ENCODE data around the gene ACAD11.

DNA sequence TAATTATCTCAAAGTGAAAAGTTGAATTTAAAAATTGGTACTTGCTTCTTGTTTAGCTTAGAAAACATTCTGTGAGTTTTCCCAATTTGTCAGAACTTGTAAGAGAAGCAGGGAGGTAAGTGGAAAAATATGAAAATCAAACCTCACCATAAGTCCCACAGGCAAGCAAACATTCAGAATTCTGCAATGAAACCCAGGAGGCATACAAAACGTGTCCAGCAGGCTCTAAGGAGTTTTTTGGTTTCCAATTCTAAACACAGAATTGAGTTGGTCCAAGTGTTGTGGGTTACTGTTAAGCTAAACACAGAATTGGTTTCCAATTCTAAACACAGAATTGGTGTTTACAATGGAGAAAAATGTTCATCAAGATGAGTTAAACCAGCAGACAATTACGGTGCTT is 89.6 kb downstream of the ACAD11 start:
- TF ChIP-seq POLR2A (IDR thresholded peaks at IDR 0.05; ENCODE audit: low read depth, low read length) (no peak), POLR2AphosphoS5 (IDR thresholded peaks at IDR 0.05; ENCODE audit: low read depth, low read length) (no peak)
